Effector CD8-positive, alpha-beta T cell (primary cell): ENCODE results near the gene OR6K6.

Experiments
- DNase-seq: peaks from one replicate; lab custom pipeline; 2025; lab: John Stamatoyannopoulos, UW
- total RNA-seq, 4 experiments: gene quantifications; one replicate each; lab custom pipeline; 2026; lab: John Stamatoyannopoulos, UW

OR6K6 gene
- total RNA-seq: 0 reads per million in 4 experiments

- DNase-seq: no peak
Measured at GRCh38 chr1:158754420-158754819, at the start of gene OR6K6. Gene OR6K6, plus strand, starts transcription at chr1:158754720. Its CDS starts 168 bp downstream, at chr1:158754888.

GRCh38 chr1:158706096-158706495 lies 48.4 kb upstream of the OR6K6 start:
- DNase-seq: no peak

- no peak for DNase-seq
Measured at GRCh38 chr1:158711098-158711497, 43.4 kb upstream of the OR6K6 start.

GRCh38 chr1:158714754-158715153 lies 39.8 kb upstream of the OR6K6 start:
- no peak for DNase-seq

- DNase-seq: no peak
Measured at GRCh38 chr1:158716335-158716734, 38.2 kb upstream of the OR6K6 start.

GRCh38 chr1:158717344-158717743 lies 37.2 kb upstream of the OR6K6 start:
- no peak for DNase-seq

GRCh38 chr1:158719664-158720063 lies 34.9 kb upstream of the OR6K6 start:
- DNase-seq: no peak

- no peak for DNase-seq
Measured at GRCh38 chr1:158720620-158721019, 33.9 kb upstream of the OR6K6 start, which contains the start of gene OR6K3. Gene OR6K3, minus strand, starts transcription at chr1:158720720. Its CDS starts 2,605 bp downstream, at chr1:158718115.

GRCh38 chr1:158724442-158724841 lies 30.1 kb upstream of the OR6K6 start:
- no peak for DNase-seq

GRCh38 chr1:158728510-158729225 lies 25.9 kb upstream of the OR6K6 start:
- DNase-seq: no peak

GRCh38 chr1:158730453-158730852 lies 24.1 kb upstream of the OR6K6 start:
- no peak for DNase-seq

GRCh38 chr1:158731707-158732106 lies 22.8 kb upstream of the OR6K6 start:
- DNase-seq: no peak

GRCh38 chr1:158732524-158732923 lies 22.0 kb upstream of the OR6K6 start:
- no peak for DNase-seq

- DNase-seq: no peak
Measured at GRCh38 chr1:158735848-158736247, 18.7 kb upstream of the OR6K6 start.

GRCh38 chr1:158752155-158752712 lies 2.3 kb upstream of the OR6K6 start:
- no peak for DNase-seq

- no peak for DNase-seq
Measured at GRCh38 chr1:158771950-158772866, 17.7 kb downstream of the OR6K6 start, which contains the start of gene OR6N1. Gene OR6N1, minus strand, starts transcription at chr1:158772195. Its CDS starts 5,513 bp downstream, at chr1:158766682.

- no peak for DNase-seq
Measured at GRCh38 chr1:158781104-158781503, 26.6 kb downstream of the OR6K6 start, which contains the start of gene OR6N2. Gene OR6N2, minus strand, starts transcription at chr1:158781204. Its CDS starts 3,569 bp downstream, at chr1:158777635.

GRCh38 chr1:158793604-158794003 lies 39.1 kb downstream of the OR6K6 start:
- DNase-seq: no peak

- DNase-seq: no peak
Measured at GRCh38 chr1:158794247-158794646, 39.7 kb downstream of the OR6K6 start.

GRCh38 chr1:158798531-158798930 lies 44.0 kb downstream of the OR6K6 start:
- DNase-seq: no peak

- no peak for DNase-seq
Measured at GRCh38 chr1:158799689-158800088, 45.2 kb downstream of the OR6K6 start.

- DNase-seq: no peak
Measured at GRCh38 chr1:158800526-158800925, 46.0 kb downstream of the OR6K6 start.
